Measurements from ENCODE around the gene PIGT. TPM values are rescaled to one million over a fixed set of nuclear protein-coding genes. Genes with fewer than 3 reads are reported as not detected.
A peak's percentile ranks its signal among the peaks of the same experiment; 100 is the strongest.

The PIGT gene
- total RNA-seq, 1 experiment from 2014 or later, result 71.4 TPM

- Histone ChIP-seq H4K20me1 (ENCODE audit: insufficient read depth) (no peaks in the 10 kb centered on the region), H2AFZ (ENCODE audit: low read depth, low read length, poor library complexity, severe bottlenecking) (no peak overlapping the region), H3K4me2 (ENCODE audit: low read length) (peak overlapping the region; percentile 96), H3K9me3 (ENCODE audit: control insufficient read depth in 1 of 2, insufficient read depth in 1 of 2, low read depth in 1 of 2, low read length in 2 of 2) (no peaks in the 10 kb centered on the region), H3K9me2 (ENCODE audit: insufficient read depth) (no peaks in the 10 kb centered on the region), H3K4me1 (ENCODE audit: control insufficient read depth in 1 of 2, insufficient read depth in 2 of 2, low read length in 2 of 2) (peaks cover 4 to 14% of the 10 kb centered on the region in 2 experiments; a peak in 3 of 4 replicates), H3K4me3 (replicated peaks in 1 of 2; ENCODE audit: low read depth in 1 of 2, low read length in 2 of 2) (peak overlapping the region; percentile 96 to 98), H3K27me3 (ENCODE audit: insufficient read depth, low read length) (no peaks in the 10 kb centered on the region), H3K36me3 (ENCODE audit: control insufficient read depth in 1 of 2, insufficient read depth in 2 of 2, low read length in 2 of 2) (peaks cover 17 to 30% of the 10 kb centered on the region in 2 experiments; a peak in 3 of 4 replicates), H3K27ac (ENCODE audit: low read depth, low read length) (no peak overlapping the region), H3K79me2 (ENCODE audit: insufficient read depth, low read length) (peaks cover 32% of the 10 kb centered on the region), H3K9ac (ENCODE audit: low read length) (peak overlapping the region; percentile 90)
- TF ChIP-seq POLR2AphosphoS5 (IDR thresholded peaks at IDR 0.05; ENCODE audit: low read depth, low read length), result no peak
- no peak for TF ChIP-seq ZFX (IDR thresholded peaks at IDR 0.05)
- TF ChIP-seq EZH2phosphoT487 (IDR thresholded peaks at IDR 0.05; ENCODE audit: borderline replicate concordance), result no peak
- TF ChIP-seq SIN3A (IDR thresholded peaks at IDR 0.05; ENCODE audit: low read depth), result no peak
- no peak for TF ChIP-seq POLR2A (IDR thresholded peaks at IDR 0.05; ENCODE audit: borderline replicate concordance, extremely low read depth, insufficient read depth, insufficient read length)
- no peak for TF ChIP-seq RAD21 (IDR thresholded peaks at IDR 0.05; ENCODE audit: low read depth)
- TF ChIP-seq SP1 (IDR thresholded peaks at IDR 0.05; ENCODE audit: low read depth), result no peak
- no peak for TF ChIP-seq CTCF (IDR thresholded peaks at IDR 0.05 in 2 of 3, conservative IDR thresholded peaks at IDR 0.05 in 1 of 3; ENCODE audit: borderline replicate concordance in 1 of 3, insufficient read depth in 1 of 3, low read depth in 2 of 3, low read length in 2 of 3)
- TF ChIP-seq YY1 (IDR thresholded peaks at IDR 0.05; ENCODE audit: extremely low read depth, insufficient replicate concordance, low read depth, low read length), result no peak
- no peak for TF ChIP-seq ZBTB33 (IDR thresholded peaks at IDR 0.05; ENCODE audit: extremely low read depth, insufficient replicate concordance, low read length)
- no peak for TF ChIP-seq CEBPB (IDR thresholded peaks at IDR 0.05; ENCODE audit: low read depth)
- no peak for TF ChIP-seq SRF (IDR thresholded peaks at IDR 0.05; ENCODE audit: low read depth)
- no peak for TF ChIP-seq ELF1 (IDR thresholded peaks at IDR 0.05; ENCODE audit: borderline replicate concordance, low read depth)
- TF ChIP-seq REST (IDR thresholded peaks at IDR 0.05; ENCODE audit: low read depth), result no peak
- TF ChIP-seq TCF7L2 (IDR thresholded peaks at IDR 0.05; ENCODE audit: borderline replicate concordance, extremely low read depth, insufficient read depth, insufficient read length), result no peak
- TF ChIP-seq EGR1 (IDR thresholded peaks at IDR 0.05; ENCODE audit: low read depth), result no peak
- no peak for TF ChIP-seq JUND (IDR thresholded peaks at IDR 0.05)
- intact Hi-C loops (cut with micrococcal nuclease), result loop anchor here (1.0 kb wide), 1 partner anchor 43 kb away; no protein-coding TSS in a partner anchor
- POLR2A ChIA-PET, result no interaction called here
- ATAC-seq (no peak), DNase-seq (ENCODE audit: low read depth, low spot score) (no peak)
- RAD21 ChIA-PET (ENCODE audit: low non-redundant PET in 1 of 2, low total read pairs in 2 of 2, uncharacterized antibody in 2 of 2, unreplicated experiment in 2 of 2), result interaction anchor here in 1 of 2 experiments (0.6 kb wide), 1 partner anchor 412 kb away, joined by 4 read pairs; no protein-coding TSS in a partner anchor
- CTCF ChIA-PET, result no interaction called here
- TSS peak; percentile 48 for BruUV-seq (replicated peaks)
Observed at GRCh38 chr20:45416917-45417316, 976 bp downstream of the PIGT start.
